Measurements from ENCODE around the gene ZNF813.

DNA sequence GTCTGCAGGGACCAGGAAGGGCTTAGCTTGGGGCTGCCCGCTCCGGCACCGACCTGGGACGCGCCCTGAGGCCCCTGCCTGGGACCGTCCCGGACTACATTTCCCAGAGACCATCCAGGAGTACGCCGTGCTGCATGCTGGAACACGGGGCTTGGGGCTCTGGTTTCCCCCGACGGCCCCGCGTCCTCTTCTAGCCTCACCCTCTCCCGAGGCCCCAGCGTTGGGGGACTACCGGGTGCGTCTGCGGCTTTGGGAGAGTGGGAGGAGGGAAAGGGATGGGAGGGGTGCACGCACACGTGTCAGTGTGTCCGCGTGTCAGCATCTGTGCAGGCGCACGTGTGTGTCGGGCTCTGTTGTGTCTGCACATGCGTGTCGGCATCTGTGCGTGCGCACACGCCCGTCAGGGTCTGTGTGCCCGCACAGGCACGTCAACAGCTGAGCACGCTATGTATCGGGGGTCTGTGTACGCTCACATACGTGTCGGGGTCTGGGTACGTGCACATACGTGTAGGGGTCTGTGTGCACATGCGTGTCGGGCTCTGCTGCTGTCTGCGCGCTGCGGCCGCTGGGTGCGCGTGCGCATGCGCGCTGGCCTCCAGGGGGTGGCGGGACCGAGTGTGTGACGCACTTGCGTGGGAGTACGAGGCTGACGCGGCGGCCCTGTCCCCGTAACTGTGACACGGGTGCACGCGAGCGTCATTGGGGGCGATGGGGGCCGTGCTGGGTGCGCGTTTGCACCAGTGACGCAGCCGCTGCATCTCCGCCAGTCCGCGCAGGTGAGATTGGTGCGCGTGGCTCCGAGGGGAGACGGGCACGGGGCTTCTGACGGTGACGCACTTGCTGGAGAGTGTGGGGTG, 70.2 kb downstream of the ZNF813 start, which contains the start of gene ZNF331:
- TF ChIP-seq, protein P1, sequence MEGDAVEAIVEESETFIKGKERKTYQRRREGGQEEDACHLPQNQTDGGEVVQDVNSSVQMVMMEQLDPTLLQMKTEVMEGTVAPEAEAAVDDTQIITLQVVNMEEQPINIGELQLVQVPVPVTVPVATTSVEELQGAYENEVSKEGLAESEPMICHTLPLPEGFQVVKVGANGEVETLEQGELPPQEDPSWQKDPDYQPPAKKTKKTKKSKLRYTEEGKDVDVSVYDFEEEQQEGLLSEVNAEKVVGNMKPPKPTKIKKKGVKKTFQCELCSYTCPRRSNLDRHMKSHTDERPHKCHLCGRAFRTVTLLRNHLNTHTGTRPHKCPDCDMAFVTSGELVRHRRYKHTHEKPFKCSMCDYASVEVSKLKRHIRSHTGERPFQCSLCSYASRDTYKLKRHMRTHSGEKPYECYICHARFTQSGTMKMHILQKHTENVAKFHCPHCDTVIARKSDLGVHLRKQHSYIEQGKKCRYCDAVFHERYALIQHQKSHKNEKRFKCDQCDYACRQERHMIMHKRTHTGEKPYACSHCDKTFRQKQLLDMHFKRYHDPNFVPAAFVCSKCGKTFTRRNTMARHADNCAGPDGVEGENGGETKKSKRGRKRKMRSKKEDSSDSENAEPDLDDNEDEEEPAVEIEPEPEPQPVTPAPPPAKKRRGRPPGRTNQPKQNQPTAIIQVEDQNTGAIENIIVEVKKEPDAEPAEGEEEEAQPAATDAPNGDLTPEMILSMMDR (IDR thresholded peaks at IDR 0.05 in 2 of 3, conservative IDR thresholded peaks at IDR 0.05 in 1 of 3; ENCODE audit: insufficient read depth in 2 of 3, low read depth in 1 of 3, low read length in 3 of 3) = no peak
- TF ChIP-seq HDAC8 (tag; IDR thresholded peaks at IDR 0.05) (no peak), POLR3G (IDR thresholded peaks at IDR 0.05; ENCODE audit: extremely low read depth, insufficient read length, insufficient replicate concordance) (no peak)

Measured in K562 (cell line).